WTC11 (cell line): ENCODE measurements around the gene NSUN4.

ENCODE experiments used
- ATF2 ChIP-seq: sonication (generic); formaldehyde crosslinking; IDR thresholded peaks from 2 replicates; pipeline ENCODE4 v1.8.1; 2022; ENCODE audit warnings: low read depth, missing genetic modification reagents, borderline replicate concordance
- CBFB ChIP-seq: sonication (generic); formaldehyde crosslinking; IDR thresholded peaks from 2 replicates; pipeline ENCODE4 v1.8.1; 2022; ENCODE audit warnings: mild to moderate bottlenecking, low read depth, missing genetic modification reagents
- CTCF ChIP-seq: fragments of 200-600 bp; IDR thresholded peaks from 2 replicates; pipeline ENCODE4 v1.8.0; 2022; ENCODE audit warnings: antibody characterized with exemption
- FOXK1 ChIP-seq: sonication (generic); formaldehyde crosslinking; IDR thresholded peaks from 2 replicates; pipeline ENCODE4 v1.8.0; 2022; ENCODE audit warnings: mild to moderate bottlenecking, moderate library complexity, missing genetic modification reagents
- KAT7 ChIP-seq: sonication (generic); formaldehyde crosslinking; IDR thresholded peaks from 2 replicates; pipeline ENCODE4 v1.8.1; 2023; ENCODE audit warnings: missing genetic modification reagents, mild to moderate bottlenecking, borderline replicate concordance
- MAX ChIP-seq: sonication (generic); formaldehyde crosslinking; IDR thresholded peaks from 2 replicates; pipeline ENCODE4 v1.8.0; 2022; ENCODE audit warnings: mild to moderate bottlenecking, missing genetic modification reagents
- MYBL2 ChIP-seq: sonication (generic); formaldehyde crosslinking; IDR thresholded peaks from 2 replicates; pipeline ENCODE4 v1.8.1; 2023; ENCODE audit warnings: mild to moderate bottlenecking, moderate library complexity, missing genetic modification reagents
- NR2C2 ChIP-seq: sonication (generic); formaldehyde crosslinking; IDR thresholded peaks from 2 replicates; pipeline ENCODE4 v1.8.0; 2022; ENCODE audit warnings: mild to moderate bottlenecking, missing genetic modification reagents
- TP53 ChIP-seq: sonication (generic); formaldehyde crosslinking; IDR thresholded peaks from 2 replicates; pipeline ENCODE4 v1.8.1; 2023; ENCODE audit warnings: mild to moderate bottlenecking, missing genetic modification reagents
- ZNF232 ChIP-seq: sonication (generic); formaldehyde crosslinking; IDR thresholded peaks from 2 replicates; pipeline ENCODE4 v1.8.0; 2022; ENCODE audit warnings: mild to moderate bottlenecking, missing genetic modification reagents
- TF ChIP-seq, protein P1 (sequence below): sonication (generic); formaldehyde crosslinking; IDR thresholded peaks from 2 replicates; pipeline ENCODE4 v1.8.1; 2022; ENCODE audit warnings: mild to moderate bottlenecking, missing genetic modification reagents, moderate library complexity, borderline replicate concordance

- TF ChIP-seq TP53 (CRISPR knock-in tag) (no peak), KAT7 (no peak), CTCF (no peak), CBFB (CRISPR knock-in tag) (no peak), MYBL2 (CRISPR knock-in tag) (no peak), FOXK1 (no peak), MAX (CRISPR knock-in tag) (no peak), ATF2 (CRISPR knock-in tag) (no peak), NR2C2 (no peak), ZNF232 (CRISPR knock-in tag) (no peak)
- TF ChIP-seq, protein P1, sequence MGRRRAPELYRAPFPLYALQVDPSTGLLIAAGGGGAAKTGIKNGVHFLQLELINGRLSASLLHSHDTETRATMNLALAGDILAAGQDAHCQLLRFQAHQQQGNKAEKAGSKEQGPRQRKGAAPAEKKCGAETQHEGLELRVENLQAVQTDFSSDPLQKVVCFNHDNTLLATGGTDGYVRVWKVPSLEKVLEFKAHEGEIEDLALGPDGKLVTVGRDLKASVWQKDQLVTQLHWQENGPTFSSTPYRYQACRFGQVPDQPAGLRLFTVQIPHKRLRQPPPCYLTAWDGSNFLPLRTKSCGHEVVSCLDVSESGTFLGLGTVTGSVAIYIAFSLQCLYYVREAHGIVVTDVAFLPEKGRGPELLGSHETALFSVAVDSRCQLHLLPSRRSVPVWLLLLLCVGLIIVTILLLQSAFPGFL (CRISPR knock-in tag) = no peak
These were observed 22.5 kb downstream of the NSUN4 start for GRCh38 chr1:46363121-46363520.
